Lung (tissue), 10 donors: Measurements from ENCODE around the gene GRAPL. TPM values are rescaled to one million over a fixed set of nuclear protein-coding genes. Genes with fewer than 3 reads are reported as not detected.
A peak's percentile ranks its signal among the peaks of the same experiment; 100 is the strongest.
"Not testable (repeated sequence)": the region's sequence is repeated elsewhere in the genome, so short reads cannot be mapped to it uniquely, and the experiment has no call there.

Experiments used
- ATAC-seq: fragments of 200-7000 bp; cut with Tn5 transposase; one replicate; pipeline ENCODE4 v1.9.1; 2020; ENCODE audit warnings: moderate number of reproducible peaks; ENCODE audit not compliant: insufficient read depth, low FRiP score
- DNase-seq, 3 donors: peaks; one replicate each; pipeline ENCODE4 v3.0.0-alpha.2; 2013 to 2017
- H3K27ac ChIP-seq, 2 donors: one replicate each; pipeline ENCODE4 v1.5.1; 2013; ENCODE audit warnings: mild to moderate bottlenecking in 2 of 2, moderate library complexity in 2 of 2, control low read depth in 1 of 2, inconsistent platforms in 1 of 2, low read depth in 1 of 2, low read length in 1 of 2
- H3K27me3 ChIP-seq, 3 donors: one replicate each; pipeline ENCODE4 v1.5.1; 2013; ENCODE audit warnings: low read length in 2 of 3; ENCODE audit not compliant: control insufficient read depth in 3 of 3, insufficient read depth in 3 of 3
- H3K36me3 ChIP-seq, 4 donors: one replicate each; pipeline ENCODE4 v1.5.1; 2013; ENCODE audit warnings: low read length in 4 of 4, mild to moderate bottlenecking in 1 of 4, moderate library complexity in 1 of 4; ENCODE audit not compliant: control insufficient read depth in 4 of 4, insufficient read depth in 4 of 4
- H3K4me1 ChIP-seq, 5 donors: one replicate each; pipeline ENCODE4 v1.5.1; 2013; ENCODE audit warnings: low read length in 5 of 5, mild to moderate bottlenecking in 2 of 5, moderate library complexity in 1 of 5; ENCODE audit not compliant: control insufficient read depth in 5 of 5, insufficient read depth in 5 of 5
- H3K4me3 ChIP-seq: one replicate; pipeline ENCODE4 v1.5.1; 2013; ENCODE audit warnings: mild to moderate bottlenecking, control low read depth, moderate library complexity
- H3K9ac ChIP-seq, 2 donors: one replicate each; pipeline ENCODE4 v1.5.1; 2013; ENCODE audit warnings: low read length in 2 of 2, control low read depth in 1 of 2; ENCODE audit not compliant: insufficient read depth in 1 of 2
- H3K9me3 ChIP-seq, 4 donors: one replicate each; pipeline ENCODE4 v1.5.1; 2013; ENCODE audit warnings: low read length in 3 of 4, mild to moderate bottlenecking in 1 of 4, moderate library complexity in 1 of 4; ENCODE audit not compliant: control insufficient read depth in 4 of 4, insufficient read depth in 3 of 4
- WGBS, 2 donors: extraction: QIAGEN DNeasy Blood & Tissue Kit; methylation state at CpG; one replicate each; pipeline ENCODE4 v1.1.7; 2013; 5-methylcytosine and 5-hydroxymethylcytosine counted together
- polyA plus RNA-seq, 2 donors: library from polyadenylated mRNA; stranded (reverse); fragments of 200-250 nt; gene quantifications; one replicate each; pipeline ENCODE4 v1.2.1, GENCODE V29; 2013
- total RNA-seq, 2 donors: library from RNA; depleted of rRNA in 1 of 2; stranded (reverse); fragments of >200 nt in 1 of 2; gene quantifications; one replicate each; pipeline ENCODE4 v1.2.1, GENCODE V29; 2014 to 2021
- donor health status: Bipolar disorder and iron deficiency.
- donor health status: healthy.
- donor health status: DM: yes; HTN: yes; CAD: no.

GRAPL gene
- total and polyA plus RNA-seq, 4 donors: 3.9 to 8.1 (median 5.2) TPM

GRCh38 chr17:19131772-19132171 is 4.4 kb downstream of the GRAPL start:
- H3K9me3 ChIP-seq, H3K4me3 ChIP-seq, ATAC-seq, H3K9ac ChIP-seq, H3K36me3 ChIP-seq, H3K27me3 ChIP-seq, H3K4me1 ChIP-seq, H3K27ac ChIP-seq, DNase-seq: not testable (repeated sequence)
- WGBS, 2 donors: no CpG with 5 or more reads among the region's 14 CpGs

DNA sequence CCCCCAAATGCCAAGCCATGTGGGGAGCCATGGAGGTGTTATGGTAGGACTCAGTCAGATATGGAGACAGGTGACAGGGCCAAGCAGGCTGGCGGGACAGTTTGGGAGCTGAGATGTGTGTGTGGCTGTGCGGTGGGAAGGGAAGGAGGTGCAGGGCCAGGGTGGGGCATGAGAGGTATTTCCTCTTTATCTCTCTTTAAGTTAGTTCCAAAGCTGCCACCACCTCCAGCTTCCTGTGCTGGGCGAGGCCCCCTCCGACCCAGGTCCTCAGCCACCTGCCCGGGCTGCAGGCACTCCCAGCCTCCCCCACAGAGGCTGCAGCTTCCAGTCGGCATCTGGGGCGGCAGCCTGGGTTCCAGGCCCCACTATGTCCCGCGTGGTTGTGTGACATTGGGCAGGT is 6.4 kb downstream of the GRAPL start:
- not testable (repeated sequence) for DNase-seq, H3K4me1 ChIP-seq, H3K9me3 ChIP-seq, ATAC-seq, H3K27me3 ChIP-seq, H3K9ac ChIP-seq, H3K36me3 ChIP-seq, H3K4me3 ChIP-seq, H3K27ac ChIP-seq
- no CpG with 5 or more reads among the region's 9 CpGs for WGBS, 2 donors

DNA sequence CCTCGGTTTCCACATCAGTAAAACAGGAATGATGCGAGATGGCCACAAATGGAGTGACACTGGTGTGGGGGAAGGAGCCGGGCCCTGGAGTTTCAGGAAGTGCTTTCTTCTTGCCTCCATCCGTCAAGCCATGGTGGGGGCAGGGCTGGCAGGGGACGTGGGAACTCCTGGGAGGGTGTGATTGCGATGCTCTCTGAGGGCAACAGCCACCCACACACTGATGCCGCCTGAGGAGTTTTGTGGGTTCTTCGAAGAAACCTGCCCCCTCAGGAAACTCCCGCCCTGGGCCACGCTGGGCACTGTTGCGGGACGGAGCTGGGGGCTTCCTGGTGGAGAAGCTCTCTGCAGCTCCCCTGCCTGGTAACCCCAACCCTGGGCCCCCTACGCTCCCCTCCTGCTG is 8.0 kb downstream of the GRAPL start:
- not testable (repeated sequence) for H3K27ac ChIP-seq, H3K9ac ChIP-seq, H3K27me3 ChIP-seq, H3K4me3 ChIP-seq, H3K4me1 ChIP-seq, ATAC-seq, H3K9me3 ChIP-seq, DNase-seq, H3K36me3 ChIP-seq
- WGBS, 2 donors: no CpG with 5 or more reads among the region's 13 CpGs

GRCh38 chr17:19136138-19136537 is 8.7 kb downstream of the GRAPL start:
- not testable (repeated sequence) for H3K27ac ChIP-seq, H3K4me1 ChIP-seq, H3K4me3 ChIP-seq, H3K9ac ChIP-seq, H3K27me3 ChIP-seq, H3K9me3 ChIP-seq, H3K36me3 ChIP-seq, DNase-seq, ATAC-seq
- WGBS, 2 donors: no CpG with 5 or more reads among the region's 17 CpGs

DNA sequence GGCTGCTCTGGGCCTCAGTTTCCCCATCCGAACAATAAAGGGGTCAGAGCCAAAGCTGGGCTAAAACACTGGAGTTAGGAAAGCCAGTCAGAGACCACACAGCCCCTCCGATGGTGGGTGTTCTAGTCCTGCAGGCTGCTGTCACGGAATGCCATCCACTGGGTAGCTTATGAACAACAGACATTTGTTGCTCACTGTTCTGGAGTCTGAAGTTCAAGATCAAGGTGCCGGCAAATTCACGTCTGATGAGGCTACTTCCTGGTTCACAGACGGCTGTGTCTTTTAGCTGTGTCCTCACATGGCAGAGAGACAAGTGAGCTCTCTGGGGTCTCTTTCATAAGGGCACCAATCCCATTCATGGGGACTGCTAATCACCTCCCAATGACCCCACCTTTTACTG is 9.2 kb downstream of the GRAPL start:
- not testable (repeated sequence) for H3K9me3 ChIP-seq, H3K9ac ChIP-seq, H3K36me3 ChIP-seq, H3K27ac ChIP-seq, ATAC-seq, H3K4me3 ChIP-seq, H3K27me3 ChIP-seq, H3K4me1 ChIP-seq, DNase-seq
- WGBS, 2 donors: 60% methylated on average over 1 of the region's 6 CpGs; no CpG with 5 or more reads in 1 of the 2 donors

- H3K4me1 ChIP-seq, H3K9ac ChIP-seq, H3K9me3 ChIP-seq, H3K4me3 ChIP-seq, H3K36me3 ChIP-seq, ATAC-seq, DNase-seq, H3K27ac ChIP-seq, H3K27me3 ChIP-seq: not testable (repeated sequence)
- no CpG with 5 or more reads among the region's 6 CpGs for WGBS, 2 donors
Observed at GRCh38 chr17:19137959-19138358, 10.6 kb downstream of the GRAPL start.

DNA sequence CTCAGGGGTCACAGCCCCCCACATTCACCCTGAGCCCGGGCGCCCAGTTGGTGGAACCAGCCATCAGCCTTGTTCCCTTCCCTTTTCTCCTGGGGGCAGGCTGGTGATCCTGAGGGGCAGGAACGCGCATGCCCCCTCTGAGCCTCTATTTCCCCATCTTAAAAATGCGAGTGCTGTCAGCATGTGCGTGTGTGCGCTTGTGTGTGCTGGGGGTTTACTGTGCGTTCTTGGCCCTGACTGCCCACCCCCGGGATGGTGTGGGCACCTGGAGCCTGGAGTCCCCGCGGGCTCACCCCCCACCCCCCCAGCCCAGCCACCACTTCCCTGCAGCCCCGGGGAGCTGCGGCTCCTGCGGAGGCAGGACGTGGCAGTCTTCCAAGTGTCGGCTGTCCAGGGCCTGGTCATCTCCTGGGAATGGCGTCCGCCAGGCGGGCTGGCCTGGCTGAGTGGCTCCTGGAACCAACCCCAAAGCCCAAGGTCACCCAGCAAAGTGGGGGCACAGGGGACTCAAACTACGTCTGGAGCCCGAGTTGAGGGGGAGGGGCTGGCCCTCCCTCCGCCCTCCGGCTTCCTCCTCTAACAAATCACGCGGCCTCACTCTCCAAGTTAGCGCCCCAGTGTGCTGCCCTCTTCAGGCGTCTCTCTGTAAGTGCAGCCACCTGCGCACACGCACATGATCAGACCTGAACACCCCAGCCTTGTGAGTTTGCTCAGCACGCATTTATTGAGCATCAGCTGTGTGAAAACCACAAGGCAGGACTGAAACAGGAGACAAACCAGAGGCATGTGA is 14.2 kb downstream of the GRAPL start:
- H3K9me3 ChIP-seq, H3K27ac ChIP-seq, H3K9ac ChIP-seq, H3K4me1 ChIP-seq, H3K27me3 ChIP-seq, DNase-seq, H3K4me3 ChIP-seq, H3K36me3 ChIP-seq: not testable (repeated sequence)
- WGBS, 2 donors: 36 to 63% methylated on average over 3 to 5 of the region's 30 CpGs
- peak; percentile 92 for ATAC-seq

GRCh38 chr17:19142419-19142818 is 15.0 kb downstream of the GRAPL start:
- not testable (repeated sequence) for H3K27me3 ChIP-seq, H3K9me3 ChIP-seq, H3K4me3 ChIP-seq, H3K36me3 ChIP-seq, H3K27ac ChIP-seq, DNase-seq, H3K9ac ChIP-seq, H3K4me1 ChIP-seq
- no CpG with 5 or more reads among the region's 4 CpGs for WGBS, 2 donors
- peak; percentile 66 for ATAC-seq
